HG03025 (cell line): Measurements from ENCODE around the gene PRL.
A peak's percentile ranks its signal among the peaks of the same experiment; 100 is the strongest.

Source experiments
- ATAC-seq: cut with Tn5 transposase; IDR thresholded peaks from one replicate; pipeline ENCODE4 v1.9.1; 2021; ENCODE audit warnings: mild to moderate bottlenecking, moderate library complexity; ENCODE audit not compliant: unreplicated experiment, low FRiP score

PRL gene

DNA sequence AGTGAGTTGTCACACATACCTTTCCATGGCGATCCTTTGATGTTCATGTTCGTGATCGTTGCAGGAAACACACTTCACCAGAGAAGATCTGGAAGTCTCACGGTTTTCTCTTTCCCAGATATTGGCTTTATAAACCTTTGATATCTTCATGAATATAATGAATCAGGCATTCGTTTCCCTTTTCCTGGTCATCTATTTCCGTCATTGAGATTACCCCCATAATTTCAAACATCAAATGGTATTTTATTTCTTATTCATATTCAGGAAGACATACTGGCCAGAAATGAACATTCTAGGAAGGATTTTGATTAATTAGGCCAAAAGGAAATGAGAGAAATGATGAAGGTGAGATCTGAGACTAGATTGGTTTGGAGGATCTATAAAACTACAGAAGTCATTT, at the start of gene PRL:
TSS of gene PRL (minus strand) at position 101 of the 400 bp plus-strand sequence. CDS start at position 47, 54 bp downstream.
- ATAC-seq = no peak

DNA sequence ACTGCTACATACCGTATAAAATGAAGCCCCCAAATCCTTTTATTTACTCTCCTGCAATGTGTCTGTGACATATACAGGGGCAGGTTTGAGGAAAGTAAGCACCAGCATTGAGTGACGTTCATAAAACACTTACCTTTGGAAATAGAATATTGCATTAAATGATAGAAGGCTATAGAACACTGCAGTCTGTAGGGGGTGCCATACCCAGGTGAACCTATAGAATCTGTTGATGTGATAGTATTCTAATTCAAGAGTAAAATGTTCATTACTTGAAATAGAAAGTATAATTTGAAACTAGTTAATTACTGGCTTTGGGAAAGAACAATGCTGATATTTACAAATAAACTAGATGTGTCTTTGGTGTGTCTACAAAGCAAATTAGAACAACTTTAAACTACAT, 47.0 kb upstream of the PRL start:
- ATAC-seq = no peak

DNA sequence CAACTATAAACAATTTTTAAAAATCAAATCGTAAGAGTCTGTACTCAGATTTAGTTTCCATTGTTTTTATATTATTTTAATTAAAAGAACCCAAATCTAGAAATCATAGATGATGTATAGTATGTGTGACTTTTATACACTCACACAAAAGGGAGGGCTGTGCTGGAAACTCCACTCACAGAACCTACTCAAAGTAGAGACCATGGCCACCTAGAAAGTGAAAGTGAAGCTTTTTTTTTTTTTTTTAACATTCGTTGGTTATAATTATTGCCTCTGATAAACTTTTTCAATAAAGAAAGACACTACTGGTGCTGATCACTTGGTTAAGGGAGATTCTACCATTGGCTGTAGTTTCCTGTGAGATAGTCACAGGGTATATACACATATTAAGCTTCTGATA, 37.9 kb upstream of the PRL start:
- ATAC-seq = no peak

DNA sequence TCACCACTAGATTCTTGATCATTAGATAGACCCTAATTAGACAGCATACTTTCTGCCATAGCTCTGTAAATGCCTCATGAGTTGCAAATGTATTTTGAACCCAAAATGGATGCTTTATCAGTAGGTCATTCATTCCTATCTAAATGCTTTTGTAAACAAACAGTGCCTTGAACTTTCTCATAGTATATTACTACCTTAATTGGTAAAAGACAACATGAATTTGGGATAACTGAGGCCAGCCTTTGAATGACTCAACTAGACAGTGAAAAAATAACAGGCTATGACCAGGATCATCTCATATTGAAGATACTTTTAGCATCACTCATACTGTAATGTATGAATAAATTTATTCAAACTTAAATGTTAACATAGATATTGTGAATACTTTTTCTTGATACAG, 37.0 kb upstream of the PRL start:
- no peak for ATAC-seq

DNA sequence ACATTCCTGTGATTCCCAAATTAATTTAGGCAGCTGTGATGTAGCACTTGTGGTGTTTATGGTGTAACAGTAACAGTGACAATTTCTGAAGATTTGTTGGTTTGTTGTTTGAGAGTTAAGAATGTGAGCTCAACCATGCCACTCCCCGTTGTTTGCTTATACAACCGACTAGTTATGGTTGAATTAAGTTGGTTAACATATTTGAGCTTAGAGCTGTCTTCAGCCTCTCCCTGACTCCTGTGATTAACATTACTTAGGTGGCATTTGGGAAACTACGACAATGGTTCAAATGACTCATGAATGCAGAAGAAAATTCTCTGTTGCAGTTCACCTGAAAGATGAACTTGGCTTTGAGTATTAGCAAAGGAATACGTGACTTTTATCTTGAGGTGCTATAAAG, 35.9 kb upstream of the PRL start:
- ATAC-seq = no peak

DNA sequence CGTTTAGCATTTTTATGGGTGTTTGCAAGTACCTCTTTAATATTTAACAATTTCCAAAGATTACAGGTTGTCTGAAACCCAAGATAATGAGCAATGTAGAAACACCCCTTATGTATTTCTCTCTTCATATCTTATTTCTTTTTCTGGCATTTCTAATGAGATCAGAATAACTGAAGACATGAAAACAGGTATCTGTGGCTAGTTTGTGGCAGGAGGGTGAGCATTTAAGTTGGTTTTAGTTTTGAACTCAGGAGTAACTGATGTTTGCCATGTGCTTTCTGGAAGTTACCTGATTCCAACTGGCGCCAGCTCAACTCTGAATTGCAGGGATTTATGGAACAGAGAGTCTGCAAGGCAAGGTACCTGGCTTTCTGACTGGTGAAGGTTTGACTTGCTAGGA, 35.4 kb upstream of the PRL start:
- ATAC-seq = no peak

GRCh38 chr6:22330941-22331340, 34.1 kb upstream of the PRL start:
- ATAC-seq = no peak

DNA sequence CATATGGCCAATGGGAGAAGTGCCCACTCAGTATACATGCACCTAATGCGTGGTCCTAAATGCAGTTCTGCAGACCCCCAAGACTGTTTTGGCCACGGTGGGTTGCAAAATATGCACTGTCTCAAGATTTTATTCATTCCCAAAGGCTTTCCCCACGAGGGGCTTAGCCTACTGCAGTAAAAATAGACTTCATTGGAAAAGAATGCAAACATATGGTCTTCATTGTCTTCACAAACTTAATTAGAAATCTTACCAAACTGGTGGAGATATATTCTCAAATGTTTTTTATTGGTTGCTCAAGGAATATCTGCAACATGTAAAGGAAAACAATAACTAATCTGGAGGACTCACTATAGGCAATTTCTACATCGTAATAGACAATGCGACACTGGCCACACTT, 31.6 kb upstream of the PRL start:
- ATAC-seq = no peak

- ATAC-seq = no peak
Observed at GRCh38 chr6:22327881-22328280, 31.0 kb upstream of the PRL start.

DNA sequence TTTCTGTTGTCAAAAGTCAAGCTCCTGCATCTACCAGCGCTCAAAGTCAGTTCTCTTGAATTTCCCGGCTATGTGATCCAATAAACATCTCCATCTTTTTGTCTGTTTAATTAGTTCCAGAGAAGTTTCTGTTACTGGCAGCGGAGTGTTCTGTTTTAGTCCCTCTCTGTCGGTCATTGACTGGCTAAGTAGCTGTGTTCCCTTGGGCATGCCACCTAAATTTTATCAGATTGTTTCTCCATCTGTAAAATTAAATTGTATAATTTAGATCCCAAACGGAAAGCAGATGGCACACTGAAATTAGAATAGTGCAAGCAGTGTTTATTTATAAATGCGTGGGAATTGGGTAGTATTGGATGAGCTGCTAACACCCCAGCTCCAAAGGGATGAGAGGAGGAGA, 29.7 kb upstream of the PRL start:
- ATAC-seq = no peak

DNA sequence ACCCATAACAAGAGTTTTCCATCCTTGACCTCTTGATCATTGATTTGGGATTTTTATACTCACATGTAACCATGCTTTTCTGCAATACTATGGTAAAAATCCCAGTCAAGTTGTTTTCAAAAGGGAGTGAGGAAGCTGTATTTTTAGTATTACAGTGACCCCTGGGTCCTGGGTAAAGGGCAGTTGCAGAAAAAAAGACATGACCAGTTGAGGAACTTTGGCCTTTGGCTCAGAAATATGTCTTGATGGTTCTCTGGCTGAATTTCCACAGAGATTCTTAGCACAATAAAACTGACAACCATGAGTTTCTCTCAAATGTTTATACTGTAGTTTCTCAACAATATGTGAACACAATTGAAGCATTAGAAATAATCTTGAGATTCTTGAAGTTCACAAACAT, 28.6 kb upstream of the PRL start:
- no peak for ATAC-seq

DNA sequence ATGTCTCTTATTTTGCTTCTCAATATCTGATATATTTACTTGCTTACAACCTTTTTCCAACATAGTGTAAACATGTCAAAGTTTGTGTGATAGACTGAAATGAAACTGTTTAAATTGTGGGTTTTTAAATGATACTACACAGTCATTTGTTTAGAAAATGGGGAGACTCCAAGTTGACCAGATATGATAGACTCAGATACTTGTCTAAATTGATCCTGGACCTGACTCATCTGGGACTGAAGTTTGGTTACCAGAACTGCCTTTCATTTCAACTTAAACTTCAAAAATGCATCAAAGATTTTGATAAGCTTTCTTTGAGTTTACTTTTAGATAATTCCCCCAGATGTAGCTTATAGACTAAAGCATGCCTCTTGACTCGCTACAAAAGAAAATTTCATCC, 27.0 kb upstream of the PRL start:
- no peak for ATAC-seq

DNA sequence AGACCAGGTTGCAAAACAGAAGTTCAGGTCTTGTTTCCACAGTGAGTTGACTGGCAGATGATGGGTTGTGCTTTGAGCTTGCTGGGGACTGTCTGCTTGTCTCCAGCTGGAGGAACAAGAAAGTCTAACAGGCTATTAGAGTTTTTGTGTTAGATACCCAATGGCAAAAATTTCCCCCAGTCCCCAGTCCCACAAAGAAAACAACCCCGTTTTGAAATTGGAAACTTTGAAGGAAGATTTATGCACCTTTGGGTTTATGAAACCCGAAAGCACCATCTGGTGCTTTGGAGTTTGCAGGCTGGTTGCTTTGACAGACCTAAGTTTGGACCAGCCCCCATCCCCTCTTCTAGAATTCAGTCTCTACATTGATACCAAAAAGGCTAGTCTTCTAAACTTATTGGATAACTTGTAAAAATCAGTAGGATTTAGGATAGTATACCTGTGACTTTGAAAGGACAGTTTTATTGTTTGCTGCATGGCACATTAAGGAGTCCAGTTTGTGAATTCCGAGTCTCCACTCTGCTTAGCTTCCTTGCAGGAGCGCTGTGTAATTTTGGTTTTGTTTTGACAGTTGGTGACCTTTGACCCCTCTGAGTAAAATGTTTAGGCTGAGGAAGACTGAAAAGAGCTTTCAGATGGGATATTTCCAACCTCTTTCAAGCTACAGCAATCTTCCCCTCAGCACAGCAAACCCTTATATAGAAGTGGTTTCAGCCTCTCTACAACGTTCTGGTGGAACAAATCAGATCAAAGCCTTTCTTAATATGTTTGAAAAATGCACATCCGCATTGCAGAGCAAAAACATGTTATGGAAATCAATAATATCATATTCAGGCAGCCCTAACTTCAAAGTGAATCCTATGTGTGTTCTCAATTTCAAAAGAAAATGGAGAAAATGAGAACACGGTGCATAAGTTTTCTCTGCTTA, 25.5 kb upstream of the PRL start:
- peak; percentile 64 for ATAC-seq

DNA sequence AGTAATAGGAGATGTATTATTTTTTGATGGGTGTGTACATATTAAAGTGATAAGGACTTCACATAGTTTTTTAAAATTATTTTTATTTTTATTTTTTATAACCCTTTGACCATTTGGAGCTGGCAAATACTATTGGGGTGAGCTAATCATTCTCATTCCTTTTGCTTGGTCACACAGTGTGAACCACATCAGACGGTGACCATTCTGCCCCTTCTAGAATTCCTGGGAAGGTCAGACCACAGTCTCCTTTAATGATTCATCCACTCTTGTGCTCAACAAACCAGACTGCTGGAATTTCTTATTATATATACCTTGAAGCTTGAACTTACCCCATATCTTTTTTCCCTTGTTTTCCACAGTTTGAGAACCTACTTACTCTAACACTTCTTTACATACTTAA, 23.9 kb upstream of the PRL start:
- no peak for ATAC-seq

DNA sequence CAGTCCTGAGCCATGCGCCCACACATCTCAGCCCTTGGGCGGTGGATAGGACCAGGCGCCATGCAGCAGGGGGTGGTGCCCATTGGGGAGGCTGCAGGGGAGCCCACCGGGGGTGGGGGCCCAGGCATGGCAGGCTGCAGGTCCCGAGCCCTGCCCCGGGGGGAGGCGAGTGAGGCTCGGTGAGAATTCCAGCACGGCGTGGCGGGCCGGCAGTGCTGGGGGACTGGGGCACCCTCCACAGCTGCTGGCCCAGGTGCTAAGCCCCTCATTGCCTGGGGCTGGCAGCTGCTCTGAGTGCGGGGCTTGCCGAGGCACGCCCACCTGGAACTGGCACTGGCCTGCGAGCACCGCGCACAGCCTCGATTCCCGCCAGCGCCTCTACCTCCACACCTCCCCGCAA, 21.6 kb upstream of the PRL start:
- ATAC-seq = no peak

DNA sequence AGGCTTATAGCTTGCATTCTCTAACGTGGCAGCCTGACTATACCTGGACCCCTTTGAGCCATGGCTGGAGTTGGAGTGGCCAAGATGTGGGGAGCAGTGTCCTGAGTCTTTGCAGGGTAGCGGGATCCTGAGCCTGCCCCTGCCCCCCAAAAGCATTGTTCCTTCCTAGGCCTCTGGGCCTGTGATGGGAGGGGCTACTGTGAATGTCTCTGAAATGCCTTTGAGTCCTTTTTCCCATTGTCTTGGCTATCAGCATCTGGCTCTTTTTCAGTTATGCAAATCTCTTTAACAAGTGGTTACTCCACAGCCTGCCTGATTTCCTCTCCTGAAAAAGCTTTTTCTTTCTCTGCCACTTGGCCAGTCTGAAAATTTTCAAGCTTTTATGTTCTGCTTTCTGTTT, 17.0 kb upstream of the PRL start:
- no peak for ATAC-seq

DNA sequence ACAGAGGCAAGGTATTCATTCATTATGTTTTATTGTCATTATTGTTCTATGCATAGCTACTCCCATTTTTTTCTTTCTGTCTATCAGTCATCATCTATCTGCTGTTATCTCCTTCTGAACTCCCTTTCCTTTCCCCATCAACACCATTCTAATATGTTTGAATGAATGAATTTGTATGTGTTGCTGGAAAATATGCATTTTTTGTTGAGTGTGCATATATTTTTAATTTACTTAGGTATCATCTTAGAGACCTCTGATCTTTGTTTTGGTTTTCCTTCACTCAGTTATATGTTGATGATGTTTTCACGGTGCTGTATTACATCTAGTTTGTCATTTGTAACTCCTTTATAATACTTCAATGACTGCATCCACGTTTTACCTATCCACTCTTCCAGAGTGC, 12.1 kb upstream of the PRL start:
- ATAC-seq = no peak

GRCh38 chr6:22306741-22307466, 10.1 kb upstream of the PRL start:
- ATAC-seq = no peak

DNA sequence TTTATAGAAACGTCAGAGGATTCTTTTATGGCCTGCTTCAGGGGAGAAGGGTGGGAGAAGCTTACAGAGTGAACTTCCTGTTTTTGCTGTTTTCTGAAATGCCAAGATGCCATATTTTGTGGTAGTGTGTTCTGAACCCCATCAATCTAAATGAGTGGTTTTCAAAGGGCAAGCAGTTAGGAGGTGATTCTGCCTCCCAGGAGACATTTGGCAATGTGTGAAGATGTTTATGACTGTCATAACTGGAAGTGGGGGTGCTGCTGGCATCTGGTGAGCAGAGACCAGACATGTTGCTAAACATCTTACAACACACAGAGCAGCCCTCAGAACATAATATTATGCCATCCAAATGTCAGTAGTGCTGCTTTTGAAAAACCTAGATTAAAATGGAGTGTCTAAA, 6.0 kb upstream of the PRL start:
- ATAC-seq = no peak

GRCh38 chr6:22300273-22300998, 3.6 kb upstream of the PRL start:
- no peak for ATAC-seq

- ATAC-seq = no peak
Observed at GRCh38 chr6:22298475-22298890, 1.6 kb upstream of the PRL start.
